HTR-8/SVneo (cell line): ENCODE measurements around the gene SLC38A3.
"Not testable (repeated sequence)": the region's sequence is repeated elsewhere in the genome, so short reads cannot be mapped to it uniquely, and the experiment has no call there.

Source experiments
- DNase-seq: peaks from one replicate; pipeline ENCODE4 v3.0.0; 2011; ENCODE audit warnings: low spot score, mixed read lengths; ENCODE audit not compliant: insufficient read length
- FAIRE-seq: peaks from 2 replicates; lab custom pipeline; 2011; peaks lifted over from hg19 to GRCh38; lab: Jason Lieb, UNC

SLC38A3 gene

DNA sequence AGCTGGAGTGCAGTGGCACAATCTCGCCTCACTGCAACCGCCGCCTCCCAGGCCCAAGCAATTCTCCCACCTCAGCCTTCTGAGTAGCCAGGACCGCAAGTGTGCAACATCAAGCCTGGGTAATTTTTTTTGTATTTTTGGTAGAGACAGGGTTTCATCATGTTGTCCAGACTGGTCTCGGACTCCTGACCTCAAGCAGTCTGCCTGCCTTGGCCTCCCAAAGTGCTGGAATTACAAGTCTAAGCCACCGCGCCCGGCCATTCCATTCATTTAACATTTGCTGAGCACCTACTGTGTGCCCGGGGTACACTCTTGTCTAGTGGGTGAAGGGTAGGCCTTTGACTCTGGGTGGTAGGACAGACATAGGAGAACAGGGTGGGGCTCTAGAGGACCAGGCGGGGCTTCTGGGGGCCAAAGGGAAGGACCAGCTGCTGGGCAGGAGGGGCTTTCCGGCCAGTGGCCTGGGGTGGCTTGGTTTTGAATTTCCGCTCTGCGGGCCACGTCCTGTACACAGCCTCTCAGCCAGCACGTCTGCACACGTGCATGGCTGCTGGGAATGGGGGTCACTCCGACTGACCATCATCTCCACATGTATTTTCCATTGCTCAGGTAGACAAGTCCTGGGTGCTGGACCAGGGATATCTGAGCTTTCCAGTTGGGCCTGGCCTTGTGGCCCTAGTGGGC lies 2.4 kb downstream of the SLC38A3 start:
- DNase-seq, result no peak
- no peak for FAIRE-seq

DNA sequence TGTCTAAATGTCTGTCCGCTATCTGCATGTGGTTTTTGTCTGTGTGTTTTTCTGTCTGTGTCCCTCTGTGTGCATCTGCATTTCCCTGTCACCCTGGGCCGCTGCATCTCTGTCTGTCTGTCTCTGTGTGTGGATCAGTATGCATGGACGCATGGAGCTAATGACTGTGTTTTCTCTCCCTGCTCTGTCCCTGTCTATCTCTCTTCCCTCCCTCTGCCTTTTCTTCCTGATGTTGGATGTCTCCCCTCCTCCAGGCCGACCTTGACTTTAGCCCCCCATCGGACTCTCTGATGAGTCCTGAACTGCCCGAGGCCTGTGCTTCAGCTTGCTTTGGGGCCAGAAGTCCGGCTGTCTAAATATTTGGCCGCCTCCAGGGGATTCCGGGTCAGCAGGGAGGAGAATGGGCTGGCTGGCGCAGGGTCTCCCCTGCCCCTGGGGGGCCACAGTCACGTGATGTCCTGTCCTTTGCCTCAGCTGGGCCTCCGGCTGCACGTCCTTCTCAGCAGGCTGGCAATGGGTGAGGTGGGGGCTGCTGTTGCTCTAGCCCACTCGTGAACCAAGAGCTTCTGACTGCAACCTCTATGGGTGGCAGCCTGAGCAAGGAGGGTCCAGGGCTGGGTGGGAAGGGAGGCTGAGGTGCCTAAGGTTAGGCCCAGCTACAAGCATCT lies 3.7 kb downstream of the SLC38A3 start:
- no peak for FAIRE-seq
- DNase-seq, result no peak

- DNase-seq, result no peak
- FAIRE-seq, result no peak
These were observed 5.1 kb downstream of the SLC38A3 start for GRCh38 chr3:50210176-50210509.

DNA sequence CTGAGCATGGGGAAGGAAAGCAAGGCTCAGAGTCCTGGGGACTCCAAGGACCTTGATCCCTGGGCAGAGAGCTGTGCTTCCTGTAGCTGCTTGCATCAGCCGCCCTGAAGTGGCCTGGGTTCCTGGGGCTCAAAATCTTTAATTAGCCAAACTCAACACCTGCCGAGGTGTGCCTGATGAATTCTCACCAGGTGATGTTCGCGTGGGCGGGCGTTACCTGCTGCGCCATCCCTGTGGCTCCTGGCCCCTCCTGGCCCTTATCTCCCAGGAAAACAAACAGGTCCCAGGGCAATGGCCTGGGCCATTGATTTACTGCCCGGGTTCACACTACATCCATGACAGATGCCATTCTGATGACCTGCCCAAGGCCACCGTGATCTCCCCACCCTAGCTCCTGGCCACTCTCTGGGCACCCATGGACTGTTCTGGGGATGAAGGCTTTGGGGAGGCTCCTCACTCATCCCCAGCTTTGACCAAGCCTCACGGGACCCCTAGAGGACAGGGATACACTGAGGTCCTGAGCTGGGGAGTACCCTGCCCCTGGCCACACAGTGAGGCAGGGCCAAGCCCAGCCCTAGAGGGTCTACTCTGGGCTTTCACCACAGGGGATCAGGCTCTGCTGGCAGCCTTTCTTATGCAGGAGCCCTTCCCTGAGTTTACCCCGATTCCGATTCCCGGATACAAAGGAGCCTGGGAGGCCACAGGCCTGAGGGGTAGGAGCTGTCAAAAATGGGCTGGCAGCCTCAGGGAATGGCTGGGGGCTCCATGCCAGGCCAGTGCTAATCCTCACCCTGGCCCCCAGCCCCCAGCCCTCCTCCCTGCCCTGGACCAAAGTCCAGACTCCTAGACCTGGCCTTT lies 5.7 kb downstream of the SLC38A3 start:
- DNase-seq, result no peak
- FAIRE-seq, result no peak

GRCh38 chr3:50211368-50211717 lies 6.3 kb downstream of the SLC38A3 start:
- not testable (repeated sequence) for FAIRE-seq, DNase-seq

- peak; percentile 63 for DNase-seq
- FAIRE-seq, result no peak
These were observed 6.9 kb downstream of the SLC38A3 start for GRCh38 chr3:50211930-50212329.

GRCh38 chr3:50212502-50212901 lies 7.4 kb downstream of the SLC38A3 start:
- DNase-seq, result no peak
- no peak for FAIRE-seq

GRCh38 chr3:50212971-50213370 lies 7.9 kb downstream of the SLC38A3 start:
- DNase-seq, result no peak
- no peak for FAIRE-seq

GRCh38 chr3:50213373-50213772 lies 8.3 kb downstream of the SLC38A3 start:
- DNase-seq, result no peak
- no peak for FAIRE-seq

DNA sequence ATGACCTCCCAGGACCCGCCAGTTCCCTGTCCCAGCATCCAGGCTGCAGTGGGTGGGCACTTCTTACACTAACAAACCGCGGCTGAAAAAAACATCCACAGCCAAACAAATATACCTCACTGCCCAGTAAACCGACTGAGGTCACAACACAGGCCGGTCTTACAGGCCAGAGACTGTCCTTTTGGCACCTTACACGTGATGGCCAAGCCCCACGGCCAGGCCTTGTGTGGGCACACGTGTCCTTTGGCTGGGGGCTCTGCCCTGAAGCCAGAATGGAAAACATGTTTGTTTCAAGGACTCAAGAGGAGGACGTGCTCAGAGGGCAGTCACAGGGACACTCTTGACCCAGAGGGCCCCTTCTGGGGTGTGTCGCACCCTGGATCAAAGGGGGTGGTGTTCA lies 9.8 kb downstream of the SLC38A3 start:
- FAIRE-seq, result no peak

DNA sequence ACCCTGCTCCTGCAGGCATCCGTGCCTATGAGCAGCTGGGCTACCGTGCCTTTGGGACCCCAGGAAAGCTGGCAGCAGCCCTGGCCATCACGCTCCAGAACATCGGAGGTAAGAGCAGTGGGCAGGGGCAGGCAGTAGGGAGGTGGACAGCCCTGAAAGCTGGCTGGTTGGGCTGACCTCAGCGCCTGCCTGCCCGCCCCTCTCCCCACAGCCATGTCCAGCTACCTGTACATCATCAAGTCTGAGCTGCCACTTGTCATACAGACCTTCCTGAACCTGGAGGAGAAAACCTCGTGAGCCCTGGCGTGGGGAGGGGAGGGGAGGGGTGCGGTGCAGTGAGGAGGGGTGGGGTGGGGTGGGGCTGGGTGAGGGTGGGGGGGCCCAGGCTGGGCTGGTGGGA lies 10.5 kb downstream of the SLC38A3 start:
- DNase-seq (no peak), FAIRE-seq (no peak)

More for the DNA sequence above, 9.8 kb downstream of the SLC38A3 start:
- no peak for DNase-seq

- DNase-seq, result no peak
- no peak for FAIRE-seq
These were observed 12.6 kb downstream of the SLC38A3 start for GRCh38 chr3:50217681-50218080.

DNA sequence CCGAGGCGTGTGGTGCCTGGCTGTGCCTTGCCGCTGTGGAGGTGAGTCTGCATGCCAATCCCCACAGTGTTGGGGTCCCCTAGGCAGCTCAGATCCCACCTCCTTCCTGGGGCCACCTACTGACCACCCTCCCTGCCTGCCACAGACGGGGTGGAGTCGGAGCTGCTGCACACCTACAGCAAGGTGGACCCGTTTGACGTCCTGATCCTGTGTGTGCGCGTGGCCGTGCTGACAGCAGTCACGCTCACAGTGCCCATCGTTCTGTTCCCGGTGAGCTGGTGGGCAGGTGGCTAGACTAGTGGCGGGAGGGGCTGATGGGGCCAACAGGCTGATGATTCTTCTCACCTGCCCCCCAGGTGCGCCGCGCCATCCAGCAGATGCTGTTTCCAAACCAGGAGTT lies 13.4 kb downstream of the SLC38A3 start:
- FAIRE-seq (no peak), DNase-seq (no peak)

DNA sequence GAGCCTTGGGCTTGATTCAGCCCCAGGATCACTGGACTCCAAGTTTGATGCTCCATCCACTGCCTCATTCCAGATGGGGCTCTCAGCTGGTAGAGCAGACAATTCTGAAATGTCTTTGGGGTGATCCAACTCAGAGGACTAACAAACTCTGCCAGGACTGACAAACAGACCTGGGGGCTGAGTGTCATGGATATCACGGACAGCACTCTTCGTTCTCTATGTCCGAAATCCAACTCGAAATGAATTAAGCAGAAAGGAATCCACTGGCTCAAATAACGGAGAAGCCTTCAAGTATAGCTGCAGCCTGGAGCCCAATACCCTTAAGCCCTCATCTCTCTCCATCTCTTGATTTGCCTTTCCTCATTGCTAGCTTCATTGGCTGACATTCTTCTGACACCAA lies 14.2 kb downstream of the SLC38A3 start:
- FAIRE-seq (no peak), DNase-seq (no peak)

DNA sequence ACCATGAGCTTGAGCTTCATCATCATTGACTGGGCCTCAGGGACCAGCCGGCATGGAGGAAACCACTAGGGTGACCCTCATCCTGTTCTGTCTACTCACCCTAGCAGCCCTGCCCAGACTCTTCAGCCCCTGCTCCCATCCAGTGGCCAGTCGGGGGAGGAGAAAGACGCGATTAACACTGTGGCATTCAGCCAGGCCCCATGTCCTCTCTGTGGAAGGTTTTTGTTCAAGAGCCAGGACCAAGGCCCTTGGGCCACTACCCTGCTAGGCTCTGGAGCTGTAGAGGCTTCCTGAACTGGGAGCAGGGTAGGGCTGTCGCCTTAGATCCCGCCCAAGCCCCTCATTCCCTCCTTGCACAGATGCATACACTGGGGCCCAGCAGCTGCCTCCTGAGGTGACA lies 15.0 kb downstream of the SLC38A3 start:
- FAIRE-seq, result no peak

DNA sequence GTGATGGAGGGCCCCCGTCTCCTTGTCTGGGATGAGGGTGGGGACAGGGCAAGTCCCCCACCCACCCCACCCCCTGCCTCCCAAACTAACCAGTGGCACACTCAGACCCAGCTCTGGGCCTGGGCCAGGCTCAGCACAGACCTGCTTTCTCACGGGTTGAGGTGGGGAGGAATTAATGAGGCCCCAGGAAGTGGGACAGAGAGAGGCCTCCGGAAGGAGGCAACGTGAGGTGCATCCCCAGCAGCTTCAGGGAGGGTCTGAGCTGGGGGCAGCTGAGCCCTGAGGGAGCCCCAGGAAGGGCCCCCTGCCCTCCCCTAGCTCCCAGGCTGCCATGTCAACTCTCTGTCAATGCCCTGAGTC lies 16.0 kb downstream of the SLC38A3 start:
- FAIRE-seq, result no peak
- no peak for DNase-seq

More for the DNA sequence above, 15.0 kb downstream of the SLC38A3 start:
- no peak for DNase-seq

DNA sequence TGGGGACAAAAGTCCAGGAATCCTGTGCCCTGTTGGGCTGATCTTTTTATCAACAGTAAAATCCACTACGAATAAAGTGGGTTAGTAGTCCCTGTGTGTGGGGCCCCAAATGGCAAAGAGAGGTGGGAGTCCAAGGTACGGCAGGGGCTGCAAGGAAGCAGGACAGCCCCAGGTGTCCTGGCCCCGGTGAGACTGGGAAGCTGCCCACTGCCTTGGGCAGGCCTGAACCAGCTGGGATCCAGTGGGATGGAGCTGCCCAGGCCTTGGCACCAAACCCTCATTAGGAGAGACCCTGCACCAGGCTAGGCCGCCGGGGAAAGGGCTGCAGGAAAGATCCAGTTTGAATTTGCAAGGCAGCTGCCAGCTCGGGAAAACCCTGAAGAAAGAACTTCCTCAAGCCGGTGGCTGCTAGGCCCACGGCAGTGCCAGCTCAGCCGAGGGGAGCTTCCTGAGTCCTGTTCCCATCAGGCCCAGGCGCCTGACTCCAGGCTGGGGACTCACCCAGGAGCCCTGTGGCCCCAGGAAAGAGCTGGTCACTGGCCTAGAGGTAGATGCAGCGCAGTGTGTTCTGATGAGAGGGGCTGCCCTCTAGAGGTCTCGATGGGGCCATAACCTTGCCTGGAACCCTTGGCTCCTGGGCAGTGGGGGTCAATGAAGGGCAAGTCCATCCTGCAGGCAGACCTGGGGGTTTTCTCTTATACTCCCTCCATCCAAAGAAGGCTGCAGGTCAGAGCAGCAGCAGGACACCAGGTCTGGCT lies 16.5 kb downstream of the SLC38A3 start:
- DNase-seq, result no peak
- no peak for FAIRE-seq

- no peak for FAIRE-seq
- no peak for DNase-seq
These were observed 17.1 kb downstream of the SLC38A3 start for GRCh38 chr3:50222169-50222528.

- DNase-seq (no peak), FAIRE-seq (no peak)
These were observed 19.6 kb downstream of the SLC38A3 start for GRCh38 chr3:50224639-50225038.

- DNase-seq, result no peak
- FAIRE-seq, result no peak
These were observed 21.9 kb downstream of the SLC38A3 start for GRCh38 chr3:50226888-50227389.
